HL-60 (cell line): Measurements from ENCODE around the gene PABPC3.

ENCODE experiments used
- DNase-seq, 2 experiments: peaks; one replicate each; pipeline ENCODE4 v3.0.0-alpha.2; 2010 to 2020; ENCODE audit warnings: low read depth in 1 of 2, low spot score in 1 of 2
- H3K27ac ChIP-seq: fragments of 250-450 bp; sonication (Bioruptor Pico); replicated peaks from 2 replicates; pipeline ENCODE4 v1.5.1; 2020; ENCODE audit warnings: mild to moderate bottlenecking, moderate library complexity
- H3K27me3 ChIP-seq: fragments of 250-450 bp; sonication (Bioruptor Pico); 2 replicates; pipeline ENCODE4 v1.5.1; 2021; ENCODE audit warnings: mild to moderate bottlenecking, moderate library complexity; ENCODE audit not compliant: insufficient read depth, poor library complexity, severe bottlenecking
- H3K4me3 ChIP-seq: replicated peaks from 2 replicates; pipeline ENCODE4 v1.5.1; 2011; ENCODE audit warnings: mild to moderate bottlenecking, control low read depth, low read length; ENCODE audit not compliant: insufficient read depth
- CTCF ChIP-seq: IDR thresholded peaks from one replicate; pipeline ENCODE4 v1.5.1; 2011; ENCODE audit warnings: low read length, control low read depth, inconsistent platforms; ENCODE audit not compliant: insufficient read depth
- GABPA ChIP-seq: IDR thresholded peaks from 2 replicates; pipeline ENCODE4 v1.6.1; 2012; ENCODE audit warnings: low read depth
- POLR2AphosphoS5 ChIP-seq: IDR thresholded peaks from 2 replicates; pipeline ENCODE4 v1.6.1; 2012; ENCODE audit warnings: low read depth
- REST ChIP-seq: IDR thresholded peaks from 2 replicates; pipeline ENCODE4 v1.6.1; 2012; ENCODE audit warnings: low read depth; ENCODE audit not compliant: insufficient replicate concordance
- SPI1 ChIP-seq: IDR thresholded peaks from 2 replicates; pipeline ENCODE4 v1.6.1; 2012; ENCODE audit warnings: low read depth, mild to moderate bottlenecking, borderline replicate concordance

PABPC3 gene

GRCh38 chr13:25080773-25081172 is 15.2 kb upstream of the PABPC3 start:
- TF ChIP-seq REST = no peak
- TF ChIP-seq CTCF = no peak
- no peak for TF ChIP-seq SPI1
- TF ChIP-seq GABPA = no peak
- no peak for TF ChIP-seq POLR2AphosphoS5
- H3K27ac ChIP-seq = no peak overlapping the region
- H3K4me3 ChIP-seq = no peak overlapping the region
- no peak for DNase-seq
- H3K27me3 ChIP-seq = peaks cover 14% of the 10 kb centered on the region

GRCh38 chr13:25084096-25084495 is 11.8 kb upstream of the PABPC3 start:
- DNase-seq = no peak
- Histone ChIP-seq H3K4me3 (no peak overlapping the region), H3K27ac (no peak overlapping the region), H3K27me3 (peaks cover 11% of the 10 kb centered on the region)
- no peak for TF ChIP-seq REST
- TF ChIP-seq CTCF = no peak
- TF ChIP-seq GABPA = no peak
- TF ChIP-seq SPI1 = no peak
- no peak for TF ChIP-seq POLR2AphosphoS5

GRCh38 chr13:25085125-25085742 is 10.7 kb upstream of the PABPC3 start:
- peaks cover 11% of the 10 kb centered on the region for H3K27me3 ChIP-seq
- H3K4me3 ChIP-seq = no peak overlapping the region
- no peak overlapping the region for H3K27ac ChIP-seq
- peak; percentile 52 for TF ChIP-seq CTCF
- no peak for TF ChIP-seq POLR2AphosphoS5
- DNase-seq = peak in 1 of 2 experiments; percentile 56

- no peak overlapping the region for H3K4me3 ChIP-seq
- TF ChIP-seq POLR2AphosphoS5 (no peak), GABPA (no peak), SPI1 (no peak), CTCF (no peak), REST (no peak)
- DNase-seq = no peak
- H3K27ac ChIP-seq = no peak overlapping the region
- peaks cover 7% of the 10 kb centered on the region for H3K27me3 ChIP-seq
Observed at GRCh38 chr13:25088562-25089221, 7.2 kb upstream of the PABPC3 start.
